ENCODE results near the gene CCDC51.

The CCDC51 gene

GRCh38 chr3:48419149-48419548 is 20.8 kb downstream of the CCDC51 start:
- DNase-seq (ENCODE audit: low read depth) = no peak

- no peak for DNase-seq (ENCODE audit: low read depth)
Observed at GRCh38 chr3:48418651-48419050, 21.3 kb downstream of the CCDC51 start.

GRCh38 chr3:48418140-48418539 is 21.8 kb downstream of the CCDC51 start:
- DNase-seq (ENCODE audit: low read depth) = no peak

- DNase-seq (ENCODE audit: low read depth) = no peak
Observed at GRCh38 chr3:48417529-48418108, 22.3 kb downstream of the CCDC51 start.

GRCh38 chr3:48416546-48416945 is 23.4 kb downstream of the CCDC51 start:
- DNase-seq (ENCODE audit: low read depth) = no peak

- no peak for DNase-seq (ENCODE audit: low read depth)
Observed at GRCh38 chr3:48416091-48416505, 23.8 kb downstream of the CCDC51 start.

- no peak for DNase-seq (ENCODE audit: low read depth)
Observed at GRCh38 chr3:48415251-48415953, 24.5 kb downstream of the CCDC51 start.

- DNase-seq (ENCODE audit: low read depth) = no peak
Observed at GRCh38 chr3:48414376-48415250, 25.3 kb downstream of the CCDC51 start.

- DNase-seq (ENCODE audit: low read depth) = no peak
Observed at GRCh38 chr3:48413611-48414010, 26.3 kb downstream of the CCDC51 start.

GRCh38 chr3:48413086-48413485 is 26.8 kb downstream of the CCDC51 start:
- DNase-seq (ENCODE audit: low read depth) = no peak

GRCh38 chr3:48412375-48413001 is 27.4 kb downstream of the CCDC51 start:
- no peak for DNase-seq (ENCODE audit: low read depth)

- no peak for DNase-seq (ENCODE audit: low read depth)
Observed at GRCh38 chr3:48411606-48412374, 28.1 kb downstream of the CCDC51 start.

GRCh38 chr3:48411041-48411588 is 28.8 kb downstream of the CCDC51 start:
- DNase-seq (ENCODE audit: low read depth) = no peak

GRCh38 chr3:48410205-48411040 is 29.5 kb downstream of the CCDC51 start:
- DNase-seq (ENCODE audit: low read depth) = no peak

- no peak for DNase-seq (ENCODE audit: low read depth)
Observed at GRCh38 chr3:48409291-48410201, 30.4 kb downstream of the CCDC51 start.

- DNase-seq (ENCODE audit: low read depth) = no peak
Observed at GRCh38 chr3:48408823-48409281, 31.1 kb downstream of the CCDC51 start.

- no peak for DNase-seq (ENCODE audit: low read depth)
Observed at GRCh38 chr3:48407542-48408099, 32.3 kb downstream of the CCDC51 start.

GRCh38 chr3:48406443-48407431 is 33.2 kb downstream of the CCDC51 start:
- DNase-seq (ENCODE audit: low read depth) = no peak

All from activated T-helper 1 cell treated with Interleukin-2 at 50 U/mL for 16 hours (primary cell).